Panc1 (cell line): ENCODE results near the gene TNFAIP3.

ENCODE experiments used
- REST ChIP-seq, 2 experiments: IDR thresholded peaks; 2 replicates each; pipeline ENCODE4 v1.6.1; 2011 to 2012; ENCODE audit warnings: low read depth in 2 of 2, control low read depth in 1 of 2, low read length in 1 of 2, mild to moderate bottlenecking in 1 of 2, moderate library complexity in 1 of 2; ENCODE audit not compliant: insufficient read depth in 1 of 2
- TCF7L2 ChIP-seq: IDR thresholded peaks from 2 replicates; pipeline ENCODE4 v1.6.1; 2011; ENCODE audit warnings: mild to moderate bottlenecking, low read depth, low read length, inconsistent platforms
- TF ChIP-seq, protein P1 (sequence below): fragments of 450-650 bp; IDR thresholded peaks from 2 replicates; pipeline ENCODE4 v1.5.1; 2017; ENCODE audit warnings: mild to moderate bottlenecking

DNA sequence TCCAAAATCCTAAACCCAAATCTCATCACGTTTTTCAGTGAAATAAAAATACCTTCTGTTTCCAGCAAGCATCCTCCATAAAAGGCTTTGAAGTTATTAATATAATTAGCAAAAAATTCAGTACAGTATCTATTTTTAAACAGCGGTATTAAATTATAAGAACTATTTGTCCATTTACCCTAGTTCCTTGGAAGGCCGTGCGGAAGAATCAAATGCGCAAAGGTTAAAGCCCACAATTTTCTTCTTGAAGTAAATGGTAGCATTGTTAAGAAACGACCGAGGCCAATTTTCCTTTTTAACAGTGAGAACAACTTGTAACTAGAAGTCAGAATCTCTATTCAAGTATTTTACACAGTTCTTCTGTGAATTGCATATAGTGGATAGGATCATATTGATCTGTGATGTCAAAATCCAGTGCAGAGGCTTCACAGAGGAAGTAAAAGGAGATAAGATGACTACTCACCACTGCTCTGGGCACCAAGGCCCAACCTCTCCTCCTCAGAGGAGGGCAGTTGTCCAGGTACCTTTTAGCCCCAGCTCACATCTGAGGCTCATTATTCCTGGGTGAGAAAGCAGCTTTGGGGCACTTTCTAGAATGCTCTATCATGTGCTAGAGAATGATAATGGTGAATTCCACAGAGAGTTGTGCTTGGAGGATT lies 36.3 kb downstream of the TNFAIP3 start:
- TF ChIP-seq, protein P1, sequence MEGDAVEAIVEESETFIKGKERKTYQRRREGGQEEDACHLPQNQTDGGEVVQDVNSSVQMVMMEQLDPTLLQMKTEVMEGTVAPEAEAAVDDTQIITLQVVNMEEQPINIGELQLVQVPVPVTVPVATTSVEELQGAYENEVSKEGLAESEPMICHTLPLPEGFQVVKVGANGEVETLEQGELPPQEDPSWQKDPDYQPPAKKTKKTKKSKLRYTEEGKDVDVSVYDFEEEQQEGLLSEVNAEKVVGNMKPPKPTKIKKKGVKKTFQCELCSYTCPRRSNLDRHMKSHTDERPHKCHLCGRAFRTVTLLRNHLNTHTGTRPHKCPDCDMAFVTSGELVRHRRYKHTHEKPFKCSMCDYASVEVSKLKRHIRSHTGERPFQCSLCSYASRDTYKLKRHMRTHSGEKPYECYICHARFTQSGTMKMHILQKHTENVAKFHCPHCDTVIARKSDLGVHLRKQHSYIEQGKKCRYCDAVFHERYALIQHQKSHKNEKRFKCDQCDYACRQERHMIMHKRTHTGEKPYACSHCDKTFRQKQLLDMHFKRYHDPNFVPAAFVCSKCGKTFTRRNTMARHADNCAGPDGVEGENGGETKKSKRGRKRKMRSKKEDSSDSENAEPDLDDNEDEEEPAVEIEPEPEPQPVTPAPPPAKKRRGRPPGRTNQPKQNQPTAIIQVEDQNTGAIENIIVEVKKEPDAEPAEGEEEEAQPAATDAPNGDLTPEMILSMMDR: no peak
- TF ChIP-seq TCF7L2 (no peak), REST (IDR thresholded peaks at IDR 0.05; ENCODE audit: insufficient read depth in 1 of 2, low read depth in 2 of 2, low read length in 1 of 2) (no peak)
